CD4-positive, alpha-beta T cell treated with Interleukin-15 for 1 hour (primary cell): ENCODE measurements around the gene CYP39A1.

Experiments used
- DNase-seq: peaks from one replicate; pipeline ENCODE4 v3.0.0-alpha.2; 2020

The CYP39A1 gene, protein sequence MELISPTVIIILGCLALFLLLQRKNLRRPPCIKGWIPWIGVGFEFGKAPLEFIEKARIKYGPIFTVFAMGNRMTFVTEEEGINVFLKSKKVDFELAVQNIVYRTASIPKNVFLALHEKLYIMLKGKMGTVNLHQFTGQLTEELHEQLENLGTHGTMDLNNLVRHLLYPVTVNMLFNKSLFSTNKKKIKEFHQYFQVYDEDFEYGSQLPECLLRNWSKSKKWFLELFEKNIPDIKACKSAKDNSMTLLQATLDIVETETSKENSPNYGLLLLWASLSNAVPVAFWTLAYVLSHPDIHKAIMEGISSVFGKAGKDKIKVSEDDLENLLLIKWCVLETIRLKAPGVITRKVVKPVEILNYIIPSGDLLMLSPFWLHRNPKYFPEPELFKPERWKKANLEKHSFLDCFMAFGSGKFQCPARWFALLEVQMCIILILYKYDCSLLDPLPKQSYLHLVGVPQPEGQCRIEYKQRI

DNA sequence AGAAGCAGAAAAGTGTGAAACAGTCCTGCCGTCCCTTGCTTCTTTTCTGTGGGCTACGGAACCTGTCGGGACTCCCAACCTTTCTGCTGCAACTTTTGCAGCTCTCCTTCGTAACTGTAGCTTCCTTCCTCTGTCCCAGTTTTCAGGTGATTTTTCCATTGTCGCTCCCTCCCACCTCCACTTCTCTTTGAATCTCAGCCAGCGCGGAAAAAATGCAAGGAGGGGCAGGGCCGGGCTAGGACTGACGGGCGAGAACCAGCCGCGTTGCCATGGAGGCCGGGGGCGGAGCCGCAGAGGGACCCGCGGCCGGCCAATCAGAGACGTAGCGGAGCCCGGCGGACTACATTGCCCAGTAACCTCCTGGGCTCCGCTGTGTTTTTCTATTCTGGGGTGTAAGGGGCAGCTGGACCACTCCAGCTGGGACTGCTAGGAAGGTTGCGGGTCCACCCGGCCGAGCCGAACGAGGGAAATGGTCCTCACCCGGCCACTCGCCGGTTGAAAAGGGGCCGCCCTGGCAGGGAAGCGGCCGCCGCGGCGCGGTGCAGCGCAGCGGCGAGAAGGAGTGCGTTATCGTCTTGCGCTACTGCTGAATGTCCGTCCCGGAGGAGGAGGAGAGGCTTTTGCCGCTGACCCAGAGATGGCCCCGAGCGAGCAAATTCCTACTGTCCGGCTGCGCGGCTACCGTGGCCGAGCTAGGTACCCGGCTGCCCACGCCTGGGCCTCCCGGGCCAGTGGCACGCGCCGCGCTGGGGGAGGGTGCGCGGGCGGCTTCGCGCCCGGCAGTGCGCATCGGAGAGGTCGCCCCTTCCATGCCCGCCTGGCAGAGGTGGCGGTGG lies at the start of gene CYP39A1, which contains the start of gene SLC25A27:
Gene CYP39A1 (minus strand): TSS at position 216 of the 836 bp plus-strand sequence. CDS start 236 bp downstream, outside the sequence.
Gene SLC25A27 (plus strand): TSS at position 373 of the 836 bp plus-strand sequence. CDS start 218 bp downstream, at position 591.
- peak; percentile 79 for DNase-seq

DNA sequence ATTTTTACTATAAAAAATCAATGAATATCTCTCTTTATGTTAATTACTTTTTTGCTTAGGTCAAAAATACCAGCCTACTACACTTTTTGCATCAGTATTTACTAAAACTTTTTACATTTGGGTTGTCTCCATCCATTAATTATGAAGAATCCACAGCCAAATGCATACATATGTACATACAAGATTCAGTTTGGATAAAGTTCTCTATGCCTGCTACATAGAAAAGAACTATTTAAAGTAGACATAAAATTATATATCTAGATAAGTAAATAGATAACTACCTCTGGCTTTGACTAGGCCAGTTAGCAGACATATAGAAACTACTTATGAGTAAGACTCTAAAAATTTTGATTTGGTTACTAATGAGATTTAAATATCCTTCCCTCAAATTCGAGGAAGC lies 47.4 kb upstream of the CYP39A1 start:
- DNase-seq, result no peak

DNA sequence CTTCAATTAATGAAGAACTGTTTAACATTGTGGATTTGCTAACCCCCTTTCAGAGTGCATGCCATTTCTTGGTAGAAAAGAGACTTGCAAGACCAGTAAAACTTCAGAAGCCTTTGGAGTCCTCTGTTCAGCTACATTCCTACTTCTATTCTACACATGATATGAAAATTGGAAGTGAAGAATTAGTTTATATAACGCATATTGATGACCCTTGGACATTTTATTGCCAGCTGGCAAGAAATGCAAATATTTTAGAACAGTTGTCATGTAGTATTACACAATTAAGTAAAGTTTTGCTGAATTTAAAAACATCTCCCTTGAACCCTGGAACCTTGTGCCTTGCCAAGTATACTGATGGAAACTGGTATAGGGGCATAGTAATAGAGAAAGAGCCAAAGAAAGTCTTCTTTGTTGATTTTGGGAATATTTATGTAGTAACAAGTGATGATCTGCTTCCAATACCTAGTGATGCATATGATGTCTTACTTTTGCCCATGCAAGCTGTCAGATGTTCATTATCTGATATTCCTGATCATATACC lies 38.4 kb upstream of the CYP39A1 start:
- no peak for DNase-seq

DNA sequence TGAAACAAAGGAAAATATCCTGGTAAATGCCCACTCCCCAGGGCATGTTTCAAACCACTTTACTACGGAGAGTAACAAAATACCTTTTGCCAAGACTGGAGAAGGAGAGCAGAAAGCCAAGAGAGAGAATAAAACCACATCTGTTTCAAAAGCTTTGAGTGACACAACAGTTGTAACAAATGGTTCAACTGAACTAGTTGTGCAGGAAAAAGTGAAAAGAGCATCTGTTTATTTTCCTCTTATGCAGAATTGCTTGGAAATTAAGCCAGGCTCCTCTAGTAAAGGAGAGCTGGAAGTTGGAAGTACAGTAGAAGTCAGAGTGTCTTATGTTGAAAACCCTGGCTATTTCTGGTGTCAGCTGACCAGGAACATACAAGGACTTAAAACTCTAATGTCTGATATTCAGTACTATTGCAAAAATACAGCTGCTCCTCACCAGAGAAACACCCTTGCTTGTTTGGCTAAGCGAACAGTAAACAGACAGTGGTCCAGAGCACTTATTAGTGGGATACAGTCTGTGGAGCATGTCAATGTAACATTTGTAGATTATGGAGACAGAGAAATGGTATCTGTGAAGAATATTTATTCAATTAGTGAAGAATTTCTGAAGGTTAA lies 37.6 kb upstream of the CYP39A1 start:
- DNase-seq, result no peak

DNA sequence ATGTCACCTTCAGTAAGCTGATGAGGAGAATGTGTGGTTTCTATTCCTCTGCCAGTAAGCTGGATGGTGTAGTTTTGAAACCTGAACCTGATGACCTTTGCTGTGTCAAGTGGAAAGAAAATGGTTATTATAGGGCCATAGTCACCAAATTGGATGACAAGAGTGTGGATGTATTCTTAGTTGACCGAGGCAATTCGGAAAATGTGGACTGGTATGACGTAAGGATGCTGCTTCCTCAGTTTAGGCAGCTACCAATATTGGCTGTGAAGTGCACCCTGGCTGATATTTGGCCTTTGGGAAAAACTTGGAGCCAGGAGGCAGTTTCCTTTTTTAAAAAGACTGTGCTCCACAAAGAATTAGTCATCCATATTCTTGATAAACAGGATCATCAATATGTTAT lies 37.0 kb upstream of the CYP39A1 start:
- DNase-seq, result no peak

DNA sequence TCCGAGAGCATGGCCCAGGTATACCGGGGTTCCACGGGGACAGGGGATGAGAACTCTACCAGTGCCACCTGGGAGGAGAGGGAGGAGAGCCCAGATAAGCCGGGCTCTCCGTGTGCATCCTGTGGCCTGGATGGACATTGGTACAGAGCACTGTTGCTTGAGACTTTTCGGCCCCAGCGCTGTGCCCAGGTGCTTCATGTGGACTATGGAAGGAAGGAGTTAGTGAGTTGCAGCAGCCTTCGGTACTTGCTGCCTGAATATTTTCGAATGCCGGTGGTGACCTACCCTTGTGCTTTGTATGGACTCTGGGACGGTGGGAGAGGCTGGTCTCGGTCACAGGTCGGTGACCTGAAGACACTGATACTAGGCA lies 36.3 kb upstream of the CYP39A1 start:
- DNase-seq, result no peak

DNA sequence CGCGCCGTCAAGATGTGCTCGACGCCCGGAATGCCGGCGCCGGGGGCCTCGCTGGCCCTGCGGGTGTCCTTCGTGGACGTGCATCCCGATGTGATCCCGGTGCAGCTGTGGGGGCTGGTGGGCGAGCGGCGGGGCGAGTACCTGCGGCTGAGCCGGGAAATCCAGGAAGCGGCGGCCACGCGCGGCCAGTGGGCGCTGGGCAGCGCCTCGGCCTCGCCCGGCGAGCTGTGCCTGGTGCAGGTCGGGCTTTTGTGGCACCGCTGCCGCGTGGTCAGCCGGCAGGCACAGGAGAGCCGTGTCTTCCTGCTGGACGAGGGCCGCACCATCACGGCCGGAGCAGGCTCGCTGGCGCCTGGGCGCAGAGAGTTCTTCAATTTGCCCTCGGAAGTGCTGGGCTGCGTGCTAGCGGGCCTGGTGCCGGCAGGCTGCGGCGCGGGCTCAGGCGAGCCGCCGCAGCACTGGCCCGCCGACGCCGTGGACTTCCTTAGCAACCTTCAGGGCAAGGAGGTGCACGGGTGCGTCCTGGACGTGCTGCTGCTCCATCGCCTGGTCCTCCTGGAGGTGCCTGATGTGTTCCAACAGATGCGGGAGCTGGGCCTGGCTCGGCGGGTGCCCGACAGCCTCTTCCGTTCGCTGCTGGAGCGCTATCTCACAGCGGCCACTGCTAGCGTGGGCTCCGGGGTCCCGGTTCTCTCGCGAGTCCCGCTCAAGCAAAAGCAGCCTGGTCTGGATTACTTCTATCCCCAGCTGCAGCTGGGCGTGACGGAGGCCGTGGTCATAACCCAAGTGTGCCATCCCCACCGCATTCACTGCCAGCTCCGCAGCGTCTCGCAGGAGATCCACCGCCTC lies 35.7 kb upstream of the CYP39A1 start:
- DNase-seq, result no peak

DNA sequence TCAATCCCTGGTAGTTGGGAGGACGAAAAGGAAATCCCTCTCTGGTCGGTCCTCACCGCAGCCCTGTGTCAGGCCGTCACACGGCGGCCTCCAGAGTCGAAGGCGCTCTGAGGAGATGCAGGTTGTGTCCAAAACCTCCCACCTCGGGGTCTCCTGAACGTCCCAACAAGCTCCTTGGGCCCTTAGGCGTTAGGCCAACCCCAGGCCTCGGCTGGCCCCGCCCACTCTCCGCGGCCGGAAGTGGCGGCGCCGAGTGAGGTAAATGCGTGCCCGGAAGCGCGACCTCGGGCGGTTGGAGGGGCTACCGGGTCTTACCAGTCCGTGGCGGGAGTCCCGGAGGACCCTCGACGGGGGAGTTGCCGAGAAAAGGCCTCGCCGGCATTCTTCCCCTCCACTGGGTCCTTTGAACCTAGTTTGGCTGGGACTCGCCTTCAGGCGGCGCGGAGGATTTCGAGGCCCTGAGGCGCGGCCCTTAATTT lies 35.0 kb upstream of the CYP39A1 start, which contains the start of gene TDRD6:
Gene TDRD6 (plus strand): TSS at position 267 of the 479 bp plus-strand sequence. CDS start 244 bp downstream, outside the sequence.
- no peak for DNase-seq

DNA sequence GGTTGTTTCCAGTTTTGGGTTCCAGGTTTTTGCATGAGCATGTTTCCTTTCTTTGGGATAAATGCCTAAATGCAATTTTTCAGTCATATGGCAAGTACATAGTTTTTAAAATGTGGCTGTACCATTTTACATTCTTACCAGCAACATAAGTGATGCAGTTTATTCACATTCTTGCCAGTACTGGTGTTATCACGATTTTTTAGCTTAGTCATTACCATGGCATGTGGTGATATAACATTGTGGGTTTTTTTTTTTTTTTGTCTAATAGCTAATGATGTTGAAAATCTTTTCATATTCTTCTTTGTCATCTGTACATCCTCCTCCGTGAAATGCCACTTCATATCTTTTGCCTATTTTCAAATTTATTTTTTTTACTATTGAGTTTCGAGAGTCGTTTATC lies 32.2 kb upstream of the CYP39A1 start:
- no peak for DNase-seq

DNA sequence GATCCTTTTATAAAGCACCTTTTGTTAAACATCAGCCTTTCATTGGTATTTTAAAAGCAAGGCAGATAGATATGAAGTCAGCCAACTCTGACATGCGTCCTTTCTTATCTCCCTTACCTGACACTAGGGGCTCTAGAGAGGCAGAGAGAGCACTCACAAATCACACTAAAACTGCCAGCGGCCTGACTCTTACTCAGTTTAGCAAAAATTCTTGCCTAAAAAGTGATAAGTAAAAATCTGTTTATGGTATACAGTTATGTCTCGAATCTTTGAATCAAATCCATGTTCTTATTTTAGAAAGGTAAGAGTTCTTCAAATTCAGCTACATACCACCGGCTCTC lies 24.7 kb upstream of the CYP39A1 start:
- DNase-seq, result no peak

DNA sequence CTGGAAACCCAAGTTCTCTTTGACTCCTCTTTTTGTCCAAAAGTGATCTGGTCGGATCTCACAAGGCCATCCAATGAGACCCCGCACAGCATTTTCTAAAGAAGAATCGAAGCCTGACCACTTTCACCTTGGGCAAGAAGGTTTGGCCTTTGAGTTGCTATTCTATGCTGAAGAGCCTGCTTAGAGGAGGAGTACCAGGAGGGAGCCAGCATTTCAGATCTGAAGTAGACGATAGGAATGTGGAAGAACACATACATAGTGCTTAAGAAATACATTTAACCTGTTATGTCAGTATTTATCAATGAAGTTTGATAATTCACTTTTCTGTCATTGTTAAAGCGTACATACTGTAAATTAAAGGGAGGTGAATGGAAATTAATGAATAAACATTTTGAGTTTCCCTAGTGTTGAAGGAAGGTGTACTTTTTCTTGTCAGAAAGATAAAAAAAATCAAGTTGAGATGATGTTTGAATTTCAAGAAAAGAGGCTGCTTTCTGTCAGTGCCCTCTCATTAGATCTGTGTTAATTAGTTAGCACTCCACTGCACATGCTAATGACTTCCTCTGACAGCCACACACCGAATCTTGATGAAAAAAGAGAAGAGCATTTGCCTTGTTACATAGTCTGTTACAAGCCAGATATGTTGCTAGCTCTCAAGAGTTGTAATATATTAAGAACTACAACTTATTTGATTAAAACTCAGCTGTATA lies 24.1 kb upstream of the CYP39A1 start:
- no peak for DNase-seq

DNA sequence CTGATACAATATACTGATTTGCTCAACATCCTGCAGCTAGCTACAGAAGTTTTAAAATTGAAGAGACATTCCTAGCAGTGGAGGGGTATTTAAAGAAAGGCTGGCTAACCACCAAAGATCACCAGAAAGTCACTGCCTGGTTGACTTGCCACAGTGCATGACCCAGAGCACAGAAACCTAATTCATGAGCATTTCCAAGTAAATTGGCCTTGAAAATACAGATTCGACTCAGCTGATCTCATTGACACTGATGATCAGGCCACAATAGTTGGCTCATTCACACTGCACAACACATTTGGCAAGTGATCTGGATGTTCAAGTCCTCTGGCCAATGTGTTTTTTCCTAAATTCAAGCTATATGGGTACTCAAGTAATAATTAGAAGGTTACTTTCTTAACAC lies 21.8 kb upstream of the CYP39A1 start:
- no peak for DNase-seq

DNA sequence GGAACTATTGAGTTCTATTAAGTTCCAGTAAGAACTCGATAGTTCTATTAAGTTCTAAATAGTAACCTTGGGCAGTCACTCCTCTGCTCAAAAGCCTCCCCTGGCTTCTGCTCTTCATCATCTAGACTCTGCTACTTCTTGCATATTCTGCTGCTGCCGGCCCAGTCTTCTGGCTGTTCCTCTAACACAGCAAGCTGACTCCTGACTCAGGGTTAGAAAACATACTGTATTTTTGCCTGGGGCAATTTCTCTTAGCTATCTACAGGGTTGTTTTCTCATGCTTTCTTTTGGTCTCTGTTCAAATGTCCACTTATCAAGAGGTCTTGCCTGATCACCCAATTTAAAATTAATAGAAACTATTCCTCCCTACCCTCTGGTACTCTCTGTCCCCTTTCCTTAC lies 14.8 kb upstream of the CYP39A1 start:
- DNase-seq, result no peak

DNA sequence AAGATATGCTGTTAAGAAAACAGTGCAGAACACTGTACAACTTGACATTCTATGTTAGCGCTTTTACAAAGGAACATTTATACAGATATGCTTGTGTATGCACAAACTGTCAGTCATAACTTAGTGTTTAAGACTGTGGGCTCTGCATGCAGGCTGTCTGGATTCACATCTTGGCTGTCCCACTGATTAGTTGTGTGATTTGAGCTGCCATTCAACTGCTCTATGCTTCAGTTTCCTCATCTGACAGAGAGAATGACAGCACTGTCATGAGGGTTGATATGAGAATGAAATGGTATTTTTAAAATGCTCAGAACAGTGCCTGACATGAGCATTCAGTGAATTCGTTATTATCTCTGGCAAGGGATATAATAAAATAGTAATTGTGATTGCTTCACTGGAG lies 8.9 kb upstream of the CYP39A1 start:
- no peak for DNase-seq

DNA sequence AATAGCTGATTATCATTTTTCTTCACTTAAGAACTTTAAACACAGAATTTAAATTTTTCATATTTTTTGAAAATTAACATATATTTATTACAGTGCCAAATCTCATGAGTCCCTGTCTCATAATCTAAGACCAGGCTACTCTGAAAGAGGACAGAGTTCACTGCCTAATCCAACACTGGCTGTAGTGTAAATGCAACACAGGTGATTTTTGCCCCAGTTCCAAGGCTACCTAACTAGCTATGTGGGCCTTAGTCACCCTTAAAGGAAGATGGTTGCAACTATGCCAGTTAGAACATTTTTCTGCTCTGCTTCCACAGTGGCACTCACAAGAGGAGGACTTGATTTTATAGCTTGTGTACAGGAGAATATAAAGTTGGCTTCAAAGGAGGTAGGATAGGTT lies 5.0 kb upstream of the CYP39A1 start:
- DNase-seq, result no peak

DNA sequence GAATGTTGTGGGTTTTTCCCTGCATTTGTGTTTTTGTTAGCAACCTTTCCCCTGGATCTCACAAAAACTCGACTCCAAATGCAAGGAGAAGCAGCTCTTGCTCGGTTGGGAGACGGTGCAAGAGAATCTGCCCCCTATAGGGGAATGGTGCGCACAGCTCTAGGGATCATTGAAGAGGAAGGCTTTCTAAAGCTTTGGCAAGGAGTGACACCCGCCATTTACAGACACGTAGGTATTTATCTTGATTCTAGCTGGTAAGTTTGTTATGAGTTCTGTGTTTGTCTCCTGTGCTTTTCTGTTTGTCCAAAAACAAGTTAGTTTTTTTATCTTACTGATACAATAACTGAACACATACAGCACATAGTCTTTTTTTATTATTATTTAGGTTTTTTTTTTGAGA lies 3.2 kb upstream of the CYP39A1 start:
- no peak for DNase-seq

DNA sequence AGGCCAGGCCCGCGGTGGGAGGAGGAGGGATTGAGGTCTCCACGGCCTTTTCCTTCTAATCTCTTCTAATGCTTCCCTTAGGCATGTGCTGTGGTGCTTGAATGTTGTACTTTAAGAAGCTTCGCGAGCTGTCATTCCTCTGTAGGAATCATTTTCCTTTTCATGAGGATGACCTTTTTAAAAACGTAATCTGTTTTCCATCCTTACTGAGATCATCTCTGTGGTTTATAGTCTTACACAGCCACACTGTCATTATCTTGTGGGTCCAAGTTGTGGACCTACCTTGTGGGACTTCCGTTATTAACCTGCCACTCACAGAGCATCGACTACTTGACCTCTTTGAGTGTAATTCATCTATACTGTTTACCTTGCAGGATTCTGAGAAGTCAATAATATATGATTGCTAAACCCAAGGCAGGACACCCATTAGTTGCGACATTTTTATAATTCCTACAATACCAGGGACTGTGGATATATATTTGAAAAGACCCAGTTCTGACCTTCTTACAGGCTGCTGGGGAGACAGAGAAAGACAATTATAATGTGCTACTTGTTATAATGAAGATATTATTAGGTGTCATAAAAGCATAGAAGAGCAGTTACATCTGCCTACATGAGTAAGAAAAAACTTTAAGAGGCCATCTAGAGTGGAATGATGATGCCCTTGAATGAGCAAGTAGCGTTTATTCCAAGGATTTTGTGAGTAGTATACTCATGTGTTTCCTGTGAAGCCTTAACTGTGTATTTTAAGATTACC lies 999 bp upstream of the CYP39A1 start:
- no peak for DNase-seq

DNA sequence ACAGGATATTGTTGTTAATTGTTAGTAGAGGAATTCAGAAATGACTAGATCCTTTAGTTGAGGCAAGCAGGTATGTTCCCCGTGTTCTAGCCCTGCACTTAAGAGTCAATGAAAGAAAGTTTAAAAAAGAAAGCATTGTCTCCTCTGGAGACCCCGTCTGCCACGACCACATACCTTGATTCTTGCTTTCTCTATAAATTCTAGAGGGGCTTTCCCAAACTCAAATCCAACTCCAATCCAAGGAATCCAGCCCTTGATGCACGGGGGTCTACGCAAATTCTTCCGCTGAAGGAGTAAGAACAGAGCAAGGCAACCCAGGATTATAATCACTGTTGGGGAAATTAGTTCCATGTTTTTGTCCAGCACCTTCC lies 401 bp downstream of the CYP39A1 start:
- no peak for DNase-seq

DNA sequence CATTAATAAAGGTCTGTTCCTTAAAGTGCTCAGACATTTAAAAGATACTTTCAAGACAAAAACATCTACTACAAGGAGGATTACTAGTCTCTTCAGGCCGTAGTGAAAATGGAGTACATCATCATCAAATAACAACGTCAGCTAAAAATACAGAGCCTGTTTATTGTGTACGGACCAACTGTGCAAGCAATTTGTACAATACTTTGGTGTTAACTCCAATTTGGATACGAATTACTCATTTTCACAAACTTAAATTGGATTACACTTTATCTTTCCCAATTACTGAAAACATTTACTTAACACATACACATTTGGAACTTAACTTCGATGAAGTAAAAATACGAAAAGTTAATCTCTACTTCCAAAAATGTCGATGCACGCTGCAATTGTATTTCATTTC lies 802 bp downstream of the CYP39A1 start:
- DNase-seq, result no peak

DNA sequence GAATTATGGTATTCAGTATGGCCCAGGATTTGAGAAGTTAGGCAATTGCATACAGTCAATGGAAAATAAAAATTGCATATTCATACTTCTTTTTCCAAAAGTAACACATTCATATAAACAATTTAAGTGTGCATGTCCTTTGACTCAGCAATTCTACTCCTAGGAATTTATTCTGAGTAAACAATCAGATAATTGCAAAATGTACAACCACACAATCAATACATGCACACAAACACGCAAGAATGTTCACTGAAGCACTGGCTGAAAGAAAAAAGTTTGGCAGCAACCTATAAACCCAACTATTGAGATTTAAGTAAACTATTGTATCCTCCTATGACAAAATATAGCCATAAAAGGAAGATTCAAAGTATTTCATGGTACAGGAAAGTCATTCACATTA lies 1.6 kb downstream of the CYP39A1 start:
- DNase-seq, result no peak
